Prostate gland (tissue), 2 donors: ENCODE measurements around the gene CCR6.

ENCODE experiments used
- POLR2A ChIP-seq: fragments of 450-650 bp; IDR thresholded peaks from one replicate; pipeline ENCODE4 v1.6.1; 2016; ENCODE audit warnings: antibody characterized with exemption, mild to moderate bottlenecking
- TF ChIP-seq, protein P1 (sequence below), 4 experiments: fragments of 200-600 bp in 2 of 4; fragments of 450-650 bp in 2 of 4; sonication (generic) in 2 of 4; IDR thresholded peaks; 1 replicate in 3 of 4; 2 replicates in 1 of 4; pipeline ENCODE4 v1.5.1; 2016 to 2019; ENCODE audit warnings: antibody characterized with exemption in 4 of 4, mild to moderate bottlenecking in 2 of 4, moderate library complexity in 2 of 4

DNA sequence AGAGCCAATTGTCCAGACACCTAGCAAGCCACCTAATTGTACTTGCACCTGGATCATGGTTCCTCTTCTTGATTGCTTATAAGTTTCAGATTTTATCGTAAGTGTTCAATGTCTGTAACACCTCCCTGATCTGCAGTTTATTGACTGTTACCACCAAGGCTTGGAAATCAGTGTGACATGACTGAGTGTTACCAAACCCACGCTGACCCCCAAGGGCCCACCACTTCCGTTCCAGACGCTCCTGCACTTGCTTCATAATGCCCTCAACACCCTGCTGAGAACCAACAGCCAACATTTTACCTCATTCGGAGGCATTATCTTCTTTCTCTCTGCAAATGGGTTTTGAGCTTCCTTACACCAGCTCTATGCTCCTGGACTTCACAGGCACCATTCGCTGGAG lies 6.3 kb downstream of the CCR6 start:
- TF ChIP-seq POLR2A = no peak
- TF ChIP-seq, protein P1, sequence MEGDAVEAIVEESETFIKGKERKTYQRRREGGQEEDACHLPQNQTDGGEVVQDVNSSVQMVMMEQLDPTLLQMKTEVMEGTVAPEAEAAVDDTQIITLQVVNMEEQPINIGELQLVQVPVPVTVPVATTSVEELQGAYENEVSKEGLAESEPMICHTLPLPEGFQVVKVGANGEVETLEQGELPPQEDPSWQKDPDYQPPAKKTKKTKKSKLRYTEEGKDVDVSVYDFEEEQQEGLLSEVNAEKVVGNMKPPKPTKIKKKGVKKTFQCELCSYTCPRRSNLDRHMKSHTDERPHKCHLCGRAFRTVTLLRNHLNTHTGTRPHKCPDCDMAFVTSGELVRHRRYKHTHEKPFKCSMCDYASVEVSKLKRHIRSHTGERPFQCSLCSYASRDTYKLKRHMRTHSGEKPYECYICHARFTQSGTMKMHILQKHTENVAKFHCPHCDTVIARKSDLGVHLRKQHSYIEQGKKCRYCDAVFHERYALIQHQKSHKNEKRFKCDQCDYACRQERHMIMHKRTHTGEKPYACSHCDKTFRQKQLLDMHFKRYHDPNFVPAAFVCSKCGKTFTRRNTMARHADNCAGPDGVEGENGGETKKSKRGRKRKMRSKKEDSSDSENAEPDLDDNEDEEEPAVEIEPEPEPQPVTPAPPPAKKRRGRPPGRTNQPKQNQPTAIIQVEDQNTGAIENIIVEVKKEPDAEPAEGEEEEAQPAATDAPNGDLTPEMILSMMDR (IDR thresholded peaks at IDR 0.05) = no peak
